Mammary epithelial cell (primary cell): ENCODE measurements around the gene HCFC1.

Source experiments
- CTCF ChIP-seq, 2 donors: IDR thresholded peaks in 1 of 2; conservative IDR thresholded peaks in 1 of 2; 2 replicates each; pipeline ENCODE4 v1.5.1; 2011 to 2012; ENCODE audit warnings: inconsistent platforms in 2 of 2, low read length in 2 of 2, mild to moderate bottlenecking in 2 of 2, control low read depth in 1 of 2, low read depth in 1 of 2; ENCODE audit not compliant: insufficient read depth in 1 of 2; ENCODE audit errors: extremely low read depth in 1 of 2
- EZH2 ChIP-seq: IDR thresholded peaks from 2 replicates; pipeline ENCODE4 v1.6.1; 2012; ENCODE audit warnings: low read length, inconsistent platforms, borderline replicate concordance

GRCh38 chrX:153928846-153929245 lies 42.8 kb downstream of the HCFC1 start:
- TF ChIP-seq CTCF (conservative IDR thresholded peaks at IDR 0.05 in 1 of 2, IDR thresholded peaks at IDR 0.05 in 1 of 2; ENCODE audit: extremely low read depth in 1 of 2, insufficient read depth in 1 of 2, low read depth in 1 of 2, low read length in 2 of 2) (no peak), EZH2 (no peak)
